Suppressor macrophage (primary cell): ENCODE results near the gene OPTC.

Experiments used
- DNase-seq, 4 experiments: peaks; one replicate each; pipeline ENCODE4 v3.0.0-alpha.2; 2020 to 2022

Gene OPTC

DNA sequence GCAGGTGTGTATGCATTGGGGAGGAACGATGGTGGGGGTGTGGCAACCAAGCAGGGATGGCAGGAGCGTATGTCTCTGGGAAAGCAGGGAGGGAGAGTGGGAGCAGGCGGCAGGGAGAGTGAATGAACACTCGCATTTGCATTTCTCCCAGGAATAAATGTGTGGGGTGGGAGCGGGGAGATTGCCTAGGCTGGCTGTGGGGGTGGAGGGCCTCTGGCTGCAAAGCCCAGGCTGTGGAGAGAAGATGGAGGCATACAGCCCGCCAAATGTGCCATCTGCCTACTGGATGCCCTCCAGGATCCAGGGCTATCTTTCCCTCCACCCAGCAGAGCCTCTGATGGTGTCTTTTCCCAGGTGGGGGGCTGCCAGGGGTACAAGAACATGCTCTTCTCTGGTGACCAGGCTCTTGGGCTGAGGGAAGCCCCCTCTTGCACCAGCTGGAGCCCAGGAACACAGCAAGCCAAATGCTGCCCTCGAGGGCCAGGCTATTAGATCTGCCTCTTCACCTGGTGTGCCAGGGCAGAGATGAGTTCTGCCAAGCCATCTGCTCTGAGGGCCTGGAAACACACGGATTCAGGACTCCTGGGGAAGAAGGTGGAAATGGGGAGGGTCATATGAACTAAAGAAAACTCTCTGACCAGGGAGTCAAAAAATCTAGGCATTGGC lies 1.7 kb upstream of the OPTC start:
- DNase-seq, result no peak

- DNase-seq, result no peak
These were observed 1.2 kb upstream of the OPTC start for GRCh38 chr1:203492748-203493130.

DNA sequence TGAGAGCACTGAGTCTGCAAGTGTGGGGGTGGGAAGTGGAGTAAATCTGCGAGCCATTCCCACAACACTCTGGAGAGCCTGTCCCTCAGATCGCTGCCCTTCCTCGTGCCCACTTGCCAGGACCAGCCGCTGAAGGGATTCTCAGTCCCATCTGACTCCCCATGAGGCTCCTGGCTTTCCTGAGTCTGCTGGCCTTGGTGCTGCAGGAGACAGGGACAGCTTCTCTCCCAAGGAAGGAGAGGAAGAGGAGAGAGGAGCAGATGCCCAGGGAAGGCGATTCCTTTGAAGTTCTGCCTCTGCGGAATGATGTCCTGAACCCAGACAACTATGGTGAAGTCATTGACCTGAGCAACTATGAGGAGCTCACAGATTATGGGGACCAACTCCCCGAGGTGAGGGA lies 1.9 kb downstream of the OPTC start:
- no peak for DNase-seq

DNA sequence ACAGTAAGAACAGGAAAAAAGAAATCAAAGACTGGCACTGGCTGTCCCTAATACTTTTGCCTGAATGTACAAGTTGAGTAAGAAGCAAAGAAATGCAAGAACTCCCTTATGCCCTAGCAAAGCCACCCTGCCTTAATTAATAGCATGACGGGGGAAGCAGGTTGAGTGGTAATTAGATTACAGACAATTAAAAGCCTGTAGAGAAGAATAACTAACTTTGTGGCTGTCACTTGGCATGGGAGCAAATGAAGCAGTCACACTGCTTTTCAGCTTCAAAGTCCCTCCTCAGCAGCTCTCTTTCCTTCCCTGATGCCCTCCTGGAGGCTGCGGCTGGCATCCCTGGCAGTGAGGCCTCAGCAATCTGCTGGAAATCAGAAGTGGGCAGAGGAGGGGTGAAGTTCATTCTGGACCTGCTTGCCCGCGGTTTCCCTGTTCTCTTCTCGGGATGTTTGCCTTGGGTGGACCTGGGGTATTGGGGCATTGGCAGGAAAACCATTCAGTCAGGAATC lies 3.4 kb downstream of the OPTC start:
- no peak for DNase-seq

- no peak for DNase-seq
These were observed 5.8 kb downstream of the OPTC start for GRCh38 chr1:203499643-203500278.

DNA sequence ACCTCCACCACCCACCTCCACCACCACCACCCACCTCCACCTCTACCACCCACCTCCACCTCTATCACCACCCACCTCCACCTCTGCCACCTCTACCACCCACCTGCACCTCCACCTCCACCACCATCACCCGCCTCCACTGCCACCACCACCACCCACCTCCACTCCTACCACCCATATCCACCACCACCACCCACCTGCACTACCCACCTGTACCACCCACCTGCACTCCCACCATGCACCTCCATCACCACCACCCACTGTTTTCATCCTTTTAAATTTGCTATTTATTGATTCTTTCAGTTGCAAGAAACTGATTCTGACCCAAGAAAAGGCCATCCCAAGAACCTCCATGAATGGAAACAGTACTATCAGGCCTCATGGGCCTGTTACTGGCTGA lies 6.3 kb downstream of the OPTC start:
- no peak for DNase-seq

DNA sequence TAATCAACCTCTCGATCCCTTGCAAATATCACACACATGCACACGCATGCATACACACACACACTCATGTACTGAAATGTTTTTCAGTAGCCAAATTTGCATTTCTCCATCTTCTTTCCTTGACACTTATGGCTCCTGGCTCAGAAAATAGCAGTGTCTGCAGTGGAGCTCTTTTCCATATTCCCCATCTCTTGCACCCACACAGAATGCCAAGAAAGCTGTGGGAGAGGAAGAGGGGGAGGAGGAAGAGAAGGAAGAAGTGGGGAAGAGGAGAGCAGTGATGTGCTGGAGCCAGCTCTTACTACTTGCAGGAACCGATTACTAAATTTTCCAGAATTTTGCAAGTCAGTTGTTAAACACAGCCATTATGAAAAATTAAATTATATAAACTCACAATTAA lies 9.9 kb downstream of the OPTC start:
- no peak for DNase-seq

DNA sequence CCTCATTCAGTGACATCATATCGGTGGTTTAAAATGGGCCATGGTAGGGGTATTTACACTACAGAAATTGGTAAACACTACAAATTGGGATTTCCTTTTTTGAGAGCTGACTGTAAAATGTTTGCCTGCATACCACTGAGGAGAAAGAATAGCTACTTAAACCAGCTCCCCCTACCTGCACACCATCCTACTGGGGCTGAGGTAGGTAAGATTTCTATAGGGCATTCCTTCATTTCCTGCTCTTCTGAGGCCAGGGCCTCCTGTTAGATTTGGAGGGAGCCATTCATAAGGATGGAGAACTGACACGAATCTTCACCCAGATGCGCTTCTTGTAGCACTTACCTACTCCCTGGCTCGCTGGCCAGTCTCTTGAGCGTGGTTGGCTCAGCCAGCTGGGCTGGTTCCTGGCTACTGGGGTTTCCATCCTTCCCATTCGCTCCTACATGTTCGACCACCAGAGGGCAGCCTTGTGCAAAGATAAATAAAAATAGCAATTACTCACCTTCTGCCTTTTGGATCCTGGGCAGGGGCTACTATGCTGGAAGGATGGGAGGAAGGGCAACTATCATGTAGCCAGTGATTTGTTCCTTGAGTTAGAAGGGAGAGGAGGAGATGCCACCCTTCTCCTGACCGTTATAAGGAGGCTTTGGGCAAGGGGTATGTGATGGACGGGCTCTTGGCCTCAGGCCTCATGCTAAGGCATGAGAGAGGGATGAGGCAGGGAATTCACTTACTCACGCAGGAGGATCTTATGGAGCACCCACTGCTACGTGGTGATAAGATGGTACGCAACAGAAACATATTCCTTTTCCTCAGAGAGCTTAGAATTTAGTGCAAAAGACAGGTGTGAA lies 10.7 kb downstream of the OPTC start:
- DNase-seq, result peak; percentile 80 to 91 (median 86)

GRCh38 chr1:203505526-203506204 lies 11.7 kb downstream of the OPTC start:
- no peak for DNase-seq

GRCh38 chr1:203506858-203507626 lies 13.1 kb downstream of the OPTC start:
- no peak for DNase-seq

- DNase-seq, result no peak
These were observed 13.8 kb downstream of the OPTC start for GRCh38 chr1:203507759-203508158.

DNA sequence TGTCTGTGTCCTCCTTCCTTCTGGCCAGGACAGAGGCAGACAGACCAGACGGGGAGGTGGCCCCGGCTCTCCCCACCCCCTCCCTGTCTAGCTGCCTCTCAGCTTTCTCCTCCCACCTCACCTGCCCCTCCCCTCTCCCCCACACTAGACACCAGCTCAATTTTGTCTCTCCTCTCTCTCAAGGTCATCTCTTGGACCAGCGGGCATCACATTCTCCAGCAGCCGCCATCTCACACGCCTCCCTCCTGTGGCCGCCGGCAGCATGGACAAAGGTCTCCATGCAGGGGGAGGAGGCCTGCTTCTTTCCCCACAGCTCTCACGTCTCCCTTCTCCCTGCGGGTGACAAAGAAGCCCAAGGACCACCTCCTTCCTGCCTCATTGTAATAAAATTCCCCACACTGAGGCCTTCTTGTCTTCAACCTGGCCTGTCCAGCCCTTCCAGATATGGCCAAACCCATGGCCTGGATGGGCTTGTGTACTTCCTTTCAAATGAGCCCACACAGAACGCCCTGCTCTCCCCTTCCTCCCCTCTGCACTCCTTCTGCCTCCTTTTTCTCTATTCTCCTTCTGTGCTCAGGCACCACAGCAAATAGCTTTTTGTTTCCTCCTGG lies 14.6 kb downstream of the OPTC start:
- no peak for DNase-seq

DNA sequence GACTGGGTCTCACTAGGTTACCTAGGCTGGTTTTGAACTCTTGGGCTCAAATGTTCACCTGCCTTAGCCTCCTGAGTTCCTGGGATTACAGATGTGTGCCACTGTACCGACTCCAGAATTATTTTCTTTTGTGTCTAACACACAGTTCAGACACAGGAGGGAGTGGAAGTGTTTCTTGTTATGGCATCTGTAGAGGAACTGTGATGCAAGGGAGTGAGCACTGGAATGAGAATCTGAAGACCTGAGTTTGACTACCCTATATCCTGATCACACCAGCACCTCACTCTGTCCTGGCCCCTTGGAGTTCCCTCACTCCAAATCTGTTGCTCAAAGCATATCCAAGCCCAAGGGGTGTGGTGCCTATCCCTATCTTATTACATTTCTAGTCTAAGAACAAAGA lies 15.2 kb downstream of the OPTC start:
- DNase-seq, result peak in 2 of 4 experiments; percentile 12 to 32

- DNase-seq, result no peak
These were observed 17.6 kb downstream of the OPTC start for GRCh38 chr1:203511513-203511912.

- DNase-seq, result peak; percentile 32 to 67 (median 52)
These were observed 18.0 kb downstream of the OPTC start for GRCh38 chr1:203511930-203512329.

GRCh38 chr1:203512517-203512847 lies 18.5 kb downstream of the OPTC start:
- DNase-seq, result no peak

GRCh38 chr1:203512848-203513584 lies 19.1 kb downstream of the OPTC start:
- peak; percentile 86 to 96 (median 92) for DNase-seq

DNA sequence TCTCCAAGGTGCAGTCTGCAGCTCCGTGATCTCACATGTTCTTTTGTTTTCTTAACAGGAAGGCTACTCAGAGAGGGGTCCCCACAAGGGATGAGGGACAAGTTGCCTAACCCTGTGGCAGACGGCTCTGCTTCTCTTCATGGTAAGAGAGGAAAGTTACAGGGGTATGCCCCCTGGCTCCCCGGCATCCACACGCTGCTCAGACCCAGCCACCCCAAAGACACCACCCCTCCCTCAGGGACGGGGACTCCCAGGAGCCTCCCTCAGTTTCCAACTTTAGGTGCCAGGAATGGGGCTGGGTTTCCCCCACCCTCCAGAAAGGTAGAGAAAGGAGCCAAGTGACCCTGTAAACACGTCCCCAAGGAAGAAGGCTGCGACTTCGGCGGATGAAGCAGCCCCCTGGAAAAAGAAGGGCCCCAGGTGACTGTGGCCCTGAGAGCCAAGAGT lies 19.7 kb downstream of the OPTC start:
- DNase-seq, result peak in 1 of 4 experiments; percentile 18

DNA sequence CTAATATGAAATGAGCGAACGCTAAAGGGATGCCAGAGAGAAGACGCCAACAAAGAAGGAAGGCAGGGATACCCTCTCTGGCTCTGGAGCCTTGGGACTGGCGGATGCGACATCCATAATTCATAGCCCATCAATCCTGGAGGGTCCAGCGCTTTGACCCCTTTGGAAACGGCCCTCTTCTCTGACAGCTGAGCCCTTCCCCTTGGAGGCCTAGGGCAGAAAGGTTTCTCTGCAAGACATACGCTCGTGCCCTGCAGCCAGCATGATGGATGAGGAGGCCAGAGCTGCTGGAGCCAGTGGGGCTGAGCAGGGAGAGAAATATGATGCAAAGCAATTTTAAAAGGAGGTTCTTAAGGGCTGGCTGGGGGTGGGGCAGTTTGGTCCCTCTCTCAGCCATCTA lies 22.2 kb downstream of the OPTC start:
- no peak for DNase-seq

- DNase-seq, result peak in 3 of 4 experiments; percentile 43 to 59 (median 45)
These were observed 23.0 kb downstream of the OPTC start for GRCh38 chr1:203516906-203517305.
